HG02938 (cell line): ENCODE data around the gene ZNF778.
"Not testable (repeated sequence)": the region's sequence is repeated elsewhere in the genome, so short reads cannot be mapped to it uniquely, and the experiment has no call there.

Experiments used
- ATAC-seq: cut with Tn5 transposase; IDR thresholded peaks from one replicate; pipeline ENCODE4 v1.9.1; 2021; ENCODE audit warnings: mild to moderate bottlenecking, moderate library complexity; ENCODE audit not compliant: unreplicated experiment

Gene ZNF778

GRCh38 chr16:89248196-89248982, 30.9 kb downstream of the ZNF778 start:
- ATAC-seq: no peak

- ATAC-seq: no peak
These were observed 36.2 kb downstream of the ZNF778 start for GRCh38 chr16:89253548-89254287.

GRCh38 chr16:89256651-89257254, 39.2 kb downstream of the ZNF778 start:
- no peak for ATAC-seq

GRCh38 chr16:89257281-89257731, 39.8 kb downstream of the ZNF778 start:
- no peak for ATAC-seq

- no peak for ATAC-seq
These were observed 40.4 kb downstream of the ZNF778 start for GRCh38 chr16:89257757-89258465.

GRCh38 chr16:89259901-89260300, 42.4 kb downstream of the ZNF778 start:
- not testable (repeated sequence) for ATAC-seq

- no peak for ATAC-seq
These were observed 44.4 kb downstream of the ZNF778 start for GRCh38 chr16:89261691-89262563.

GRCh38 chr16:89264800-89265550, 47.5 kb downstream of the ZNF778 start:
- no peak for ATAC-seq

- no peak for ATAC-seq
These were observed 48.1 kb downstream of the ZNF778 start for GRCh38 chr16:89265647-89266046.

GRCh38 chr16:89266521-89267134, 49.1 kb downstream of the ZNF778 start:
- ATAC-seq: no peak

- not testable (repeated sequence) for ATAC-seq
These were observed 50.2 kb downstream of the ZNF778 start for GRCh38 chr16:89267746-89268145.

GRCh38 chr16:89268585-89268984, 51.1 kb downstream of the ZNF778 start:
- ATAC-seq: no peak

- ATAC-seq: no peak
These were observed 51.7 kb downstream of the ZNF778 start for GRCh38 chr16:89268987-89269735.

- no peak for ATAC-seq
These were observed 52.5 kb downstream of the ZNF778 start for GRCh38 chr16:89269805-89270665.

- ATAC-seq: no peak
These were observed 53.3 kb downstream of the ZNF778 start for GRCh38 chr16:89270666-89271345.

GRCh38 chr16:89272631-89273030, 55.1 kb downstream of the ZNF778 start:
- no peak for ATAC-seq
